ENCODE results near the gene SEC22C.
A peak's percentile ranks its signal among the peaks of the same experiment; 100 is the strongest.
"Not testable (repeated sequence)": the region's sequence is repeated elsewhere in the genome, so short reads cannot be mapped to it uniquely, and the experiment has no call there.

SEC22C gene

GRCh38 chr3:42579346-42579745, 2.4 kb downstream of the SEC22C start:
- not testable (repeated sequence) for DNase-seq

- DNase-seq: no peak
Measured at GRCh38 chr3:42578054-42578453, 3.7 kb downstream of the SEC22C start.

- DNase-seq: no peak
Measured at GRCh38 chr3:42575137-42575741, 6.5 kb downstream of the SEC22C start.

GRCh38 chr3:42572278-42572677, 9.5 kb downstream of the SEC22C start:
- peak; percentile 43 for DNase-seq

- no peak for DNase-seq
Measured at GRCh38 chr3:42569593-42570142, 12.1 kb downstream of the SEC22C start.

GRCh38 chr3:42562047-42562907, 19.5 kb downstream of the SEC22C start:
- DNase-seq: no peak

- DNase-seq: no peak
Measured at GRCh38 chr3:42557854-42558253, 23.9 kb downstream of the SEC22C start.

GRCh38 chr3:42556817-42557216, 24.9 kb downstream of the SEC22C start:
- not testable (repeated sequence) for DNase-seq

GRCh38 chr3:42556089-42556632, 25.6 kb downstream of the SEC22C start:
- no peak for DNase-seq

GRCh38 chr3:42552830-42553229, 28.9 kb downstream of the SEC22C start:
- DNase-seq: no peak

- no peak for DNase-seq
Measured at GRCh38 chr3:42550250-42550649, 31.5 kb downstream of the SEC22C start.

GRCh38 chr3:42549131-42549530, 32.6 kb downstream of the SEC22C start:
- DNase-seq: no peak

- DNase-seq: peak; percentile 41
Measured at GRCh38 chr3:42547401-42547945, 34.3 kb downstream of the SEC22C start.

GRCh38 chr3:42546691-42547213, 35.0 kb downstream of the SEC22C start:
- DNase-seq: no peak

- DNase-seq: no peak
Measured at GRCh38 chr3:42545284-42545900, 36.4 kb downstream of the SEC22C start.

- DNase-seq: no peak
Measured at GRCh38 chr3:42544492-42545283, 37.1 kb downstream of the SEC22C start.

GRCh38 chr3:42541079-42541478, 40.7 kb downstream of the SEC22C start:
- no peak for DNase-seq

- DNase-seq: peak; percentile 10
Measured at GRCh38 chr3:42539871-42540714, 41.7 kb downstream of the SEC22C start.

GRCh38 chr3:42537350-42537749, 44.4 kb downstream of the SEC22C start:
- no peak for DNase-seq

- DNase-seq: no peak
Measured at GRCh38 chr3:42535981-42536784, 45.6 kb downstream of the SEC22C start.
